Pancreas (tissue), 10 donors: ENCODE results near the gene FAU. TPM values are rescaled to one million over a fixed set of nuclear protein-coding genes. Genes with fewer than 3 reads are reported as not detected.

ENCODE experiments used
- ATAC-seq, 4 donors: fragments of 200-7000 bp; cut with Tn5 transposase; one replicate each; pipeline versions ENCODE4 v1.8.0 to v1.9.1; 2020; ENCODE audit warnings: mild to moderate bottlenecking in 4 of 4, moderate library complexity in 4 of 4
- DNase-seq, 6 donors: peaks; one replicate each; pipeline ENCODE4 v3.0.0-alpha.2; 2020
- FAIRE-seq: peaks from 2 replicates; lab custom pipeline; 2012; peaks lifted over from hg19 to GRCh38; lab: Jason Lieb, UNC
- H3K27ac ChIP-seq, 4 donors: fragments of 200-600 bp; sonication (generic); 1 replicate in 3 of 4; 2 replicates in 1 of 4; pipeline versions ENCODE4 v1.5.0 to v1.8.0; 2020
- H3K27me3 ChIP-seq, 4 donors: fragments of 200-600 bp; one replicate each; pipeline ENCODE4 v1.8.0; 2021
- H3K36me3 ChIP-seq, 3 donors: fragments of 200-600 bp; sonication (generic) in 1 of 3; one replicate each; pipeline versions ENCODE4 v1.5.0 to v1.8.0; 2020 to 2021
- H3K4me1 ChIP-seq, 3 donors: fragments of 200-600 bp; one replicate each; pipeline ENCODE4 v1.8.0; 2021
- H3K4me3 ChIP-seq, 4 donors: fragments of 200-600 bp; sonication (generic) in 2 of 4; one replicate each; pipeline versions ENCODE4 v1.5.0 to v1.8.0; 2020 to 2021
- H3K9me3 ChIP-seq, 4 donors: fragments of 200-600 bp; one replicate each; pipeline ENCODE4 v1.8.0; 2021
- WGBS, 2 donors: extraction: QIAGEN DNeasy Blood & Tissue Kit; methylation state at CpG; one replicate each; pipeline ENCODE4 v1.1.7; 2013; 5-methylcytosine and 5-hydroxymethylcytosine counted together
- intact Hi-C, 3 donors: fragments of 100-400 bp; cut with DNase I; formaldehyde crosslinking; loops; one replicate each; pipeline versions ENCODE4 v1.11.1 to v1.14.2; 2022
- polyA plus RNA-seq, 2 donors: library from polyadenylated mRNA; stranded (reverse); fragments of 200-250 nt; gene quantifications; one replicate each; pipeline ENCODE4 v1.2.3, GENCODE V29; 2013
- total RNA-seq, 6 donors: library from RNA; stranded (reverse); fragmentation: NEBNext Ultra II Directional in 4 of 6; extraction: Animal tissue kit (Norgen Biotek cat#: 25700) in 4 of 6; gene quantifications; one replicate each; pipeline versions ENCODE4 v1.2.1 to v1.2.4, GENCODE V29; 2021 to 2023
- TF ChIP-seq, protein P1 (sequence below), 4 donors: fragments of 200-600 bp; sonication (generic) in 3 of 4; IDR thresholded peaks; one replicate each; pipeline versions ENCODE4 v1.5.0 to v1.8.0; 2021; ENCODE audit warnings: antibody characterized with exemption in 4 of 4
- donor health status: healthy with polysubstance abuse.
- donor health status: DM: no; HTN: no; CAD: no; lungs with moderate emphysema.
- donor health status: DM: no; HTN: no; CAD: no.
- donor health status: control.
- donor health status: control.
- donor health status: Bipolar disorder and iron deficiency.
- donor health status: DM: yes; HTN: yes; CAD: no.
- donor health status: DM: no; HTN: no; CAD: no.
- donor health status: DM: no; HTN: no; CAD: no.
- donor health status: DM: yes; HTN: yes; CAD: no.

Gene FAU
- total and polyA plus RNA-seq, 8 donors: 493 to 810 (median 535) TPM

DNA sequence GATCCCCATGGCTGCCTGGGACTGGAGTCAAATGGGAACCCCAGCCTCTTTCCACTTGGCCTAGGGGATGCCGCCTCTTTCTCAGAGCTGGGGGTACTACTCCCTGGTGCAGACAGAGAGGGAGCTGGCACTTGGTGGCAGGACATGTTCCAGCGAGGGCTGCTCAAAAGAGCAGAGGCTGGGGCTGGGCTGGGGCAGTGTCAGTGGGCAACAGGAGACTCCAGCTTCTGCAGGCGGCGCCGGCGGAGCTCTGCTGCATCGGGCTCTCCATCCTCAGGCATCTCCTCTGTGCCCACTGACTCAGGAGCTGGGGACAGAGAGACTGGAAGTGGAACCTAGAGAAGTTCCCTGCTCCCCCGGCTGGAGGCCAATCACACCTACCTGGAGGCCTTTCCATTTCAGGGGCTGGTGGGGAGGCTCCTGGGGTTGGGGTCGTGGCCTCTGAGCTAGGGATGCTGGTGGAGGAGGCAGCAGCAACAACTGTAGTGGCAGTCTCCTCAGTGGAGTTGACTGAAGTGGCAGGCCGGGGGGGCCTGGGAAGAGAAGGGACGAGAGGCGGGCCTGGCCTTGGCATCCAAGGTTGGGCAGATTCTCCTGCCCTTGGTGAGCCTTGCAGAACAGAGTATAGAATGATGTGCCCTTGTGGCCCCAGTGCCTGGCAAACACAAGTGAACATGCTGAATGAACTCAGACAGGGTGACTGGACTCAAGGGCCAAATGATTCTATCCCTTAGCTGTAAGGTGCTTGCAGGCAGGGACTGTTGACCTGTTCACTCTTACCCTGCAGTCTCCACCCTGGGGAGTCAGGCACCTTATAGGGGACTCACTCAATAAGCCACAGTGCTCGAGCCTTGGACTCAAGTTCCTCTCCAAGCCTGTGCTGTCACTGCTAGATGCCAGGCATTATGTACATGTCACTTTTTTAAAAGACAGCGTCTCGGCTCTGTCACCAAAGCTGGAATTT lies 6.5 kb upstream of the FAU start:
- WGBS, 2 donors: 72 to 76% methylated on average over 15 of the region's 15 CpGs
- H3K27ac ChIP-seq: no peak overlapping the region
- TF ChIP-seq, protein P1, sequence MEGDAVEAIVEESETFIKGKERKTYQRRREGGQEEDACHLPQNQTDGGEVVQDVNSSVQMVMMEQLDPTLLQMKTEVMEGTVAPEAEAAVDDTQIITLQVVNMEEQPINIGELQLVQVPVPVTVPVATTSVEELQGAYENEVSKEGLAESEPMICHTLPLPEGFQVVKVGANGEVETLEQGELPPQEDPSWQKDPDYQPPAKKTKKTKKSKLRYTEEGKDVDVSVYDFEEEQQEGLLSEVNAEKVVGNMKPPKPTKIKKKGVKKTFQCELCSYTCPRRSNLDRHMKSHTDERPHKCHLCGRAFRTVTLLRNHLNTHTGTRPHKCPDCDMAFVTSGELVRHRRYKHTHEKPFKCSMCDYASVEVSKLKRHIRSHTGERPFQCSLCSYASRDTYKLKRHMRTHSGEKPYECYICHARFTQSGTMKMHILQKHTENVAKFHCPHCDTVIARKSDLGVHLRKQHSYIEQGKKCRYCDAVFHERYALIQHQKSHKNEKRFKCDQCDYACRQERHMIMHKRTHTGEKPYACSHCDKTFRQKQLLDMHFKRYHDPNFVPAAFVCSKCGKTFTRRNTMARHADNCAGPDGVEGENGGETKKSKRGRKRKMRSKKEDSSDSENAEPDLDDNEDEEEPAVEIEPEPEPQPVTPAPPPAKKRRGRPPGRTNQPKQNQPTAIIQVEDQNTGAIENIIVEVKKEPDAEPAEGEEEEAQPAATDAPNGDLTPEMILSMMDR (IDR thresholded peaks at IDR 0.05): no peak
- DNase-seq (peak in 1 of 6 donors; percentile 76), ATAC-seq (no peak), FAIRE-seq (no peak)
- no peaks in the 10 kb centered on the region for H3K27me3 ChIP-seq
- no peaks in the 10 kb centered on the region for H3K9me3 ChIP-seq
- peaks cover 0 to 19% (median 10%) of the 10 kb centered on the region in 3 donors for H3K4me1 ChIP-seq
- H3K4me3 ChIP-seq: no peak overlapping the region
- peaks cover 6 to 76% (median 61%) of the 10 kb centered on the region in 3 donors for H3K36me3 ChIP-seq
- intact Hi-C loops: no loop called here

DNA sequence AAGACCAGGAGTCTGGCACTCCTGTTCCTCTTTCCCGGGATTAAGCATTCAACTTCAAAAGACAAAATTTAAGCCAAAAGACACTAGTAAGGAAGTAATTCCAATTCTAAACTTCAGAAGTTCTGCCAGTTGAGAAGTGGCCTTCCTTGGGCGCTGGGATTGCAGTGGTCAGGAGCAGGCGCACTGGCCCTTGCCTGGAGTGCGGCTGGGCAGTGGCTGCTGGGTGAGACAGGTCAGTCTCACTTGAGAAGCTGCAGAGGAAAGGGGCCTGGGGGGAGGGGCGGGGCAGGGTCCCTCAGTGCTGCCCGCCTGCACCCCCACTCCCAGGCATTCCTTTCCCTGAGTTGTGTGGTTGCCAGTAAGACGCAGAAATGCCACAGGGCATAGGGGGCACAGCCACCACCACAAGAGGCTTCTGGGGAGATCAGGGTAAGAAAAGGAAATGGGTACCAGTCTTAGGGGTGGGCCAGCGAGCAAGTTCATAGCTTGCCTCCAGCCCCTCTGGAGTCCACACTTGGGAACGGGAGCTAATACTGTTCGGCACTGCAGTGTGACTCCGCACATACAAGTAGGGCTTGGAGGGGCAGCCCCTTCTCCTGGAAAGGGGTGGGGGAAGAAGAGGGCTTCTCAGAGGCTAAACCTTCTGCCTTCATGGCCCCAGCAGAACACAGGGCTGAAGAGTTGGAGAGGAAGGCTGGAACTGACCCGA lies 5.7 kb upstream of the FAU start:
- TF ChIP-seq, protein P1 (IDR thresholded peaks at IDR 0.05): no peak
- peak in 1 of 4 donors; percentile 2 for ATAC-seq
- H3K9me3 ChIP-seq: no peaks in the 10 kb centered on the region
- no peak overlapping the region for H3K4me3 ChIP-seq
- FAIRE-seq: no peak
- WGBS, 2 donors: 74 to 85% methylated on average over 12 of the region's 12 CpGs
- no peak for DNase-seq
- intact Hi-C loops: no loop called here
- H3K27ac ChIP-seq: no peak overlapping the region
- no peaks in the 10 kb centered on the region for H3K27me3 ChIP-seq
- peaks cover 6 to 70% (median 61%) of the 10 kb centered on the region in 3 donors for H3K36me3 ChIP-seq
- H3K4me1 ChIP-seq: peaks cover 0 to 18% (median 5%) of the 10 kb centered on the region in 3 donors

DNA sequence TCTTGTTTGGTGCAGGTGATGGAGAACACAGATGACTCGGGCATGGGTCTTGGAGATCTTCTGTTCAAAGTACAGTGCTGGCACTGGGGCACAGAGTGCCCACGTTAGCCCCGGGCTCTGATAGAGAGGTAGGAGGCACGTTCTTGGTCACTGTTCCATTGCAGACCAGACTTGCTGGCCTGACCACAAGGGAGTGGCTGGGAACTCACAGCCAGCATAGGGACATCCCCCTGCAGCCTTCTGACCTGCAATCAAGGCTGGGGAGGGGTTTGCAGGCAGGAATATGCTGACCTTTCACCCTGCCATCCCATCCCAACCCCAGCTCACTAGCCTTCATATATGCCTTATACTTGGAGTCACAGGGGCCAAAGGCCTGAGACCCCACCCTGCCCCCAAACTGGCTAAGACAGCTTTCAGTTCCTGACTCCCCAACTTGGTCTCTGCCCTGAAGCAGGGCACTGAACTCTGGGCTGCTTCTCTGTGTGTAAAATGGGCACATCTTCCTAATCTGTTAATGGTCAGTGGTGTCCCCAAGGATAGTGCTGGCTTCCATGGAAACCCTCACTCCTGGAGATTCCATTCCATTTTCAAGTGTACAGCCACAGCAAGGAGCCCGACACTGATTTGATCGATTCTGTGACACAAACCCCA lies 4.8 kb upstream of the FAU start:
- H3K27me3 ChIP-seq: no peaks in the 10 kb centered on the region
- H3K4me3 ChIP-seq: no peak overlapping the region
- WGBS, 2 donors: 59 to 78% methylated on average over 6 of the region's 6 CpGs
- H3K36me3 ChIP-seq: peaks cover 6 to 62% (median 60%) of the 10 kb centered on the region in 3 donors
- FAIRE-seq: no peak
- DNase-seq: no peak
- H3K27ac ChIP-seq: no peak overlapping the region
- ATAC-seq: no peak
- H3K9me3 ChIP-seq: no peaks in the 10 kb centered on the region
- intact Hi-C loops: no loop called here
- TF ChIP-seq, protein P1 (IDR thresholded peaks at IDR 0.05): no peak
- H3K4me1 ChIP-seq: peaks cover 0 to 10% (median 0%) of the 10 kb centered on the region in 3 donors

DNA sequence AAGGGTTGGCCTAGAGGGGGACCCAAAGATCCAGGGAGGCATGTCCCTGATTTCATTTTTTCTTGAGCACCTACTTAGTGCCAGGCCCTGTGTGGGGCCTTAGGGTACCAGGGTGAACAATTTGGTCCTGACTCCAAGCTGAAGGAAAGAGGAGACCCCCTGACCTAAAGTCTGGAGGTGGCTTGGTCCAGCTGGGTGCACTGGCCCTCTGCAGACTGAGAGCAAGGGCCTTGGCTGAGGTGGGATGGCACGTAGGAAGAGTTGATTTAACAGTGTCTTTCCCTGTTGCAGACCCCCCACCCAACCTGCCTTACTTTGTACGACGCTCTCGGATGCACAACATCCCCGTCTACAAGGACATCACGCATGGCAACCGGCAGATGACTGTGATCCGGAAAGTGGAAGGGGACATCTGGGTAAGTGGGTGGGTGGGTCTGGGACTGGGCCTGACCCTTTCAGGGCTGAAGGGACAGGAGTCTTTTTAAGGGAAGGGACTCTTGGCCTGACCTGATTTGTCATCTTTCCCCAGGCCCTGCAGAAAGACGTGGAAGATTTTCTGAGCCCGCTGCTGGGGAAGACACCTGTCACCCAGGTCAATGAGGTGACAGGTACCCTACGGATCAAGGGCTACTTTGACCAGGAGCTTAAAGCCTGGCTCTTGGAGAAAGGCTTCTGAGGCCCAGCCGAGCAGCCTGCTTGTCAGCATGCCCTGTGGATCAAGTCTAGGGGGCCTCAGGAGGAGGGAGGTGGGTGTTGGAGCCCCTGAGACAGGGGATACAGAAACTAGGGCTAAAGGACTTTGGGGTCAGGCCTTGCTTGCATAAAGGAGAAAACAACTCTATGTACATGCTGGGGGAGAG lies 3.5 kb upstream of the FAU start:
- WGBS, 2 donors: 82 to 83% methylated on average over 12 of the region's 12 CpGs
- Histone ChIP-seq H3K9me3 (no peaks in the 10 kb centered on the region), H3K4me3 (no peak overlapping the region), H3K36me3 (peaks cover 6 to 55% (median 47%) of the 10 kb centered on the region in 3 donors), H3K27ac (no peak overlapping the region), H3K4me1 (peaks cover 3 to 13% (median 7%) of the 10 kb centered on the region in 3 donors), H3K27me3 (no peaks in the 10 kb centered on the region)
- FAIRE-seq (no peak), ATAC-seq (no peak), DNase-seq (peak in 1 of 6 donors; percentile 20)
- intact Hi-C loops: no loop called here
- TF ChIP-seq, protein P1 (IDR thresholded peaks at IDR 0.05): no peak
